HFFc6 (cell line): ENCODE data around the gene RAI2. TPM values are rescaled to one million over a fixed set of nuclear protein-coding genes. Genes with fewer than 3 reads are reported as not detected.

Experiments used
- DNase-seq: peaks from one replicate; pipeline ENCODE4 v3.0.0-alpha.2; 2018
- H3K27ac Mint-ChIP-seq: 2 replicates; pipeline ENCODE4 v1.8.0; 2020; ENCODE audit warnings: mild to moderate bottlenecking, mixed read lengths
- H3K27me3 Mint-ChIP-seq: 2 replicates; pipeline ENCODE4 v1.8.0; 2021; ENCODE audit warnings: mild to moderate bottlenecking, moderate library complexity, mixed read lengths; ENCODE audit not compliant: insufficient read depth
- H3K36me3 Mint-ChIP-seq: 2 replicates; pipeline ENCODE4 v1.8.0; 2021; ENCODE audit warnings: low read depth, mixed read lengths
- H3K4me1 Mint-ChIP-seq: 2 replicates; pipeline ENCODE4 v1.8.0; 2020; ENCODE audit warnings: low read depth, mixed read lengths
- H3K4me3 Mint-ChIP-seq: 2 replicates; pipeline ENCODE4 v1.8.0; 2020; ENCODE audit warnings: mild to moderate bottlenecking, moderate library complexity, mixed read lengths
- H3K9me3 Mint-ChIP-seq: 2 replicates; pipeline ENCODE4 v1.8.0; 2020; ENCODE audit warnings: mild to moderate bottlenecking, mixed read lengths
- total RNA-seq, 6 experiments: library from RNA; stranded (reverse); fragmentation: NEBNext Ultra II Directional; extraction: Animal tissue kit (Norgen Biotek cat#: 25700); gene quantifications; 2 replicates in 1 of 6; 3 replicates in 5 of 6; pipeline ENCODE4 v1.2.3, GENCODE V29; 2021
- TF ChIP-seq, protein P1 (sequence below): fragments of 200-600 bp; sonication (generic); IDR thresholded peaks from 2 replicates; pipeline ENCODE4 v1.5.0; 2021; ENCODE audit warnings: antibody characterized with exemption, mild to moderate bottlenecking

Gene RAI2
- total RNA-seq, 6 experiments from 2014 or later, result not detected

GRCh38 chrX:17869580-17869979 is 8.5 kb upstream of the RAI2 start:
- H3K4me3 Mint-ChIP-seq, result no peak overlapping the region
- H3K36me3 Mint-ChIP-seq, result no peaks in the 10 kb centered on the region
- H3K27ac Mint-ChIP-seq, result no peak overlapping the region
- no peak for DNase-seq
- H3K4me1 Mint-ChIP-seq, result no peaks in the 10 kb centered on the region
- H3K9me3 Mint-ChIP-seq, result no peaks in the 10 kb centered on the region
- no peaks in the 10 kb centered on the region for H3K27me3 Mint-ChIP-seq
- TF ChIP-seq, protein P1, sequence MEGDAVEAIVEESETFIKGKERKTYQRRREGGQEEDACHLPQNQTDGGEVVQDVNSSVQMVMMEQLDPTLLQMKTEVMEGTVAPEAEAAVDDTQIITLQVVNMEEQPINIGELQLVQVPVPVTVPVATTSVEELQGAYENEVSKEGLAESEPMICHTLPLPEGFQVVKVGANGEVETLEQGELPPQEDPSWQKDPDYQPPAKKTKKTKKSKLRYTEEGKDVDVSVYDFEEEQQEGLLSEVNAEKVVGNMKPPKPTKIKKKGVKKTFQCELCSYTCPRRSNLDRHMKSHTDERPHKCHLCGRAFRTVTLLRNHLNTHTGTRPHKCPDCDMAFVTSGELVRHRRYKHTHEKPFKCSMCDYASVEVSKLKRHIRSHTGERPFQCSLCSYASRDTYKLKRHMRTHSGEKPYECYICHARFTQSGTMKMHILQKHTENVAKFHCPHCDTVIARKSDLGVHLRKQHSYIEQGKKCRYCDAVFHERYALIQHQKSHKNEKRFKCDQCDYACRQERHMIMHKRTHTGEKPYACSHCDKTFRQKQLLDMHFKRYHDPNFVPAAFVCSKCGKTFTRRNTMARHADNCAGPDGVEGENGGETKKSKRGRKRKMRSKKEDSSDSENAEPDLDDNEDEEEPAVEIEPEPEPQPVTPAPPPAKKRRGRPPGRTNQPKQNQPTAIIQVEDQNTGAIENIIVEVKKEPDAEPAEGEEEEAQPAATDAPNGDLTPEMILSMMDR, result no peak

- TF ChIP-seq, protein P1, result no peak
- Mint-ChIP-seq H3K36me3 (no peaks in the 10 kb centered on the region), H3K9me3 (no peaks in the 10 kb centered on the region), H3K4me1 (no peaks in the 10 kb centered on the region), H3K27ac (no peak overlapping the region), H3K4me3 (no peak overlapping the region), H3K27me3 (peaks cover 2% of the 10 kb centered on the region)
- DNase-seq, result no peak
Measured at GRCh38 chrX:17861489-17862011, 452 bp upstream of the RAI2 start.

- DNase-seq, result no peak
- Mint-ChIP-seq H3K9me3 (no peaks in the 10 kb centered on the region), H3K4me3 (no peak overlapping the region), H3K4me1 (no peaks in the 10 kb centered on the region), H3K27me3 (peaks cover 6% of the 10 kb centered on the region), H3K36me3 (no peaks in the 10 kb centered on the region), H3K27ac (no peak overlapping the region)
- TF ChIP-seq, protein P1, result no peak
Measured at GRCh38 chrX:17860179-17860780, 818 bp downstream of the RAI2 start.

- DNase-seq, result no peak
- peaks cover 6% of the 10 kb centered on the region for H3K27me3 Mint-ChIP-seq
- H3K9me3 Mint-ChIP-seq, result no peaks in the 10 kb centered on the region
- H3K36me3 Mint-ChIP-seq, result no peaks in the 10 kb centered on the region
- H3K4me1 Mint-ChIP-seq, result no peaks in the 10 kb centered on the region
- H3K4me3 Mint-ChIP-seq, result no peak overlapping the region
- TF ChIP-seq, protein P1, result no peak
- no peak overlapping the region for H3K27ac Mint-ChIP-seq
Measured at GRCh38 chrX:17859609-17860178, 1.4 kb downstream of the RAI2 start.

GRCh38 chrX:17854531-17854930 is 6.6 kb downstream of the RAI2 start:
- Mint-ChIP-seq H3K4me1 (no peaks in the 10 kb centered on the region), H3K36me3 (no peaks in the 10 kb centered on the region), H3K4me3 (no peak overlapping the region), H3K27ac (no peak overlapping the region), H3K9me3 (no peaks in the 10 kb centered on the region), H3K27me3 (peaks cover 4% of the 10 kb centered on the region)
- no peak for DNase-seq
- TF ChIP-seq, protein P1, result no peak
